SK-N-SH treated with all-trans-retinoic acid at 6 μM for 48 hours (cell line): Measurements from ENCODE around the gene REV3L.

Experiments used
- ATAC-seq: fragments of 200-7000 bp; cut with Tn5 transposase; 3 replicates; pipeline ENCODE4 v1.9.1; 2020; ENCODE audit warnings: mild to moderate bottlenecking, moderate library complexity
- ARNTL ChIP-seq: fragments of 450-650 bp; formaldehyde crosslinking; IDR thresholded peaks from 2 replicates; pipeline ENCODE4 v1.5.0; 2020; ENCODE audit warnings: low read depth, mild to moderate bottlenecking, moderate library complexity, borderline replicate concordance
- BACH2 ChIP-seq: fragments of 250-450 bp; sonication (Bioruptor Pico); IDR thresholded peaks from 2 replicates; pipeline ENCODE4 v1.9.0; 2021; ENCODE audit warnings: mild to moderate bottlenecking, borderline replicate concordance
- CREB5 ChIP-seq: fragments of 250-450 bp; sonication (Bioruptor Pico); IDR thresholded peaks from 2 replicates; pipeline ENCODE4 v1.5.1; 2020; ENCODE audit warnings: low read depth, mild to moderate bottlenecking, moderate library complexity
- CSDC2 ChIP-seq: fragments of 250-450 bp; sonication (Bioruptor Pico); IDR thresholded peaks from 2 replicates; pipeline ENCODE4 v1.5.0; 2020; ENCODE audit warnings: mild to moderate bottlenecking, moderate library complexity
- ESRRG ChIP-seq: fragments of 250-450 bp; sonication (Bioruptor Pico); IDR thresholded peaks from 2 replicates; pipeline ENCODE4 v1.6.1; 2021; ENCODE audit warnings: mild to moderate bottlenecking
- GLIS3 ChIP-seq: fragments of 250-450 bp; sonication (Bioruptor Pico); IDR thresholded peaks from 2 replicates; pipeline ENCODE4 v1.5.0; 2020; ENCODE audit warnings: mild to moderate bottlenecking, moderate library complexity
- OSR1 ChIP-seq: fragments of 250-450 bp; sonication (Bioruptor Pico); IDR thresholded peaks from 2 replicates; pipeline ENCODE4 v1.8.0; 2022; ENCODE audit warnings: moderate library complexity, mild to moderate bottlenecking, inconsistent platforms
- RARB ChIP-seq: fragments of 250-450 bp; sonication (Bioruptor Pico); IDR thresholded peaks from 2 replicates; pipeline ENCODE4 v1.8.0; 2021; ENCODE audit warnings: mild to moderate bottlenecking, moderate library complexity
- SNAI2 ChIP-seq: fragments of 250-450 bp; sonication (Bioruptor Pico); IDR thresholded peaks from 2 replicates; pipeline ENCODE4 v1.5.0; 2020; ENCODE audit warnings: mild to moderate bottlenecking, moderate library complexity
- TCF4 ChIP-seq: fragments of 250-450 bp; sonication (Bioruptor Pico); IDR thresholded peaks from 2 replicates; pipeline ENCODE4 v1.8.0; 2021; ENCODE audit warnings: mild to moderate bottlenecking, moderate library complexity, borderline replicate concordance
- ZC3H10 ChIP-seq: fragments of 250-450 bp; sonication (Bioruptor Pico); IDR thresholded peaks from 2 replicates; pipeline ENCODE4 v1.5.1; 2021; ENCODE audit warnings: mild to moderate bottlenecking, moderate library complexity
- ZFP3 ChIP-seq: fragments of 250-450 bp; sonication (Bioruptor Pico); IDR thresholded peaks from 2 replicates; pipeline ENCODE4 v1.5.0; 2020; ENCODE audit warnings: mild to moderate bottlenecking, moderate library complexity
- ZFP30 ChIP-seq: fragments of 450-650 bp; formaldehyde crosslinking; IDR thresholded peaks from 2 replicates; pipeline ENCODE4 v1.5.0; 2022; ENCODE audit warnings: mild to moderate bottlenecking, moderate library complexity
- ZNF70 ChIP-seq: fragments of 450-650 bp; formaldehyde crosslinking; IDR thresholded peaks from 2 replicates; pipeline ENCODE4 v1.5.0; 2020; ENCODE audit warnings: mild to moderate bottlenecking, moderate library complexity
- ZNF8 ChIP-seq: fragments of 450-650 bp; formaldehyde crosslinking; IDR thresholded peaks from 2 replicates; pipeline ENCODE4 v1.5.0; 2020; ENCODE audit warnings: mild to moderate bottlenecking, moderate library complexity
- TF ChIP-seq, protein P1 (sequence below): fragments of 250-450 bp; sonication (Bioruptor Pico); IDR thresholded peaks from 2 replicates; pipeline ENCODE4 v1.5.0; 2020; ENCODE audit warnings: mild to moderate bottlenecking, moderate library complexity
- TF ChIP-seq, protein P2 (sequence below): fragments of 250-450 bp; sonication (Bioruptor Pico); IDR thresholded peaks from 2 replicates; pipeline ENCODE4 v1.8.0; 2020; ENCODE audit warnings: mild to moderate bottlenecking, moderate library complexity, borderline replicate concordance
- TF ChIP-seq, protein P3 (sequence below): fragments of 250-450 bp; sonication (Bioruptor Pico); IDR thresholded peaks from 2 replicates; pipeline ENCODE4 v1.8.0; 2021; ENCODE audit warnings: low read depth, mild to moderate bottlenecking, moderate library complexity, borderline replicate concordance
- TF ChIP-seq, protein P4 (sequence below): fragments of 250-450 bp; sonication (Bioruptor Pico); IDR thresholded peaks from 2 replicates; pipeline ENCODE4 v1.5.1; 2021; ENCODE audit warnings: mild to moderate bottlenecking, moderate library complexity

Gene REV3L

GRCh38 chr6:111367393-111368088 is 115.5 kb downstream of the REV3L start:
- TF ChIP-seq BACH2 (CRISPR knock-in tag): no peak
- TF ChIP-seq, protein P1, sequence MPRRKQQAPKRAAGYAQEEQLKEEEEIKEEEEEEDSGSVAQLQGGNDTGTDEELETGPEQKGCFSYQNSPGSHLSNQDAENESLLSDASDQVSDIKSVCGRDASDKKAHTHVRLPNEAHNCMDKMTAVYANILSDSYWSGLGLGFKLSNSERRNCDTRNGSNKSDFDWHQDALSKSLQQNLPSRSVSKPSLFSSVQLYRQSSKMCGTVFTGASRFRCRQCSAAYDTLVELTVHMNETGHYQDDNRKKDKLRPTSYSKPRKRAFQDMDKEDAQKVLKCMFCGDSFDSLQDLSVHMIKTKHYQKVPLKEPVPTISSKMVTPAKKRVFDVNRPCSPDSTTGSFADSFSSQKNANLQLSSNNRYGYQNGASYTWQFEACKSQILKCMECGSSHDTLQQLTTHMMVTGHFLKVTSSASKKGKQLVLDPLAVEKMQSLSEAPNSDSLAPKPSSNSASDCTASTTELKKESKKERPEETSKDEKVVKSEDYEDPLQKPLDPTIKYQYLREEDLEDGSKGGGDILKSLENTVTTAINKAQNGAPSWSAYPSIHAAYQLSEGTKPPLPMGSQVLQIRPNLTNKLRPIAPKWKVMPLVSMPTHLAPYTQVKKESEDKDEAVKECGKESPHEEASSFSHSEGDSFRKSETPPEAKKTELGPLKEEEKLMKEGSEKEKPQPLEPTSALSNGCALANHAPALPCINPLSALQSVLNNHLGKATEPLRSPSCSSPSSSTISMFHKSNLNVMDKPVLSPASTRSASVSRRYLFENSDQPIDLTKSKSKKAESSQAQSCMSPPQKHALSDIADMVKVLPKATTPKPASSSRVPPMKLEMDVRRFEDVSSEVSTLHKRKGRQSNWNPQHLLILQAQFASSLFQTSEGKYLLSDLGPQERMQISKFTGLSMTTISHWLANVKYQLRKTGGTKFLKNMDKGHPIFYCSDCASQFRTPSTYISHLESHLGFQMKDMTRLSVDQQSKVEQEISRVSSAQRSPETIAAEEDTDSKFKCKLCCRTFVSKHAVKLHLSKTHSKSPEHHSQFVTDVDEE (CRISPR knock-in tag): no peak
- ATAC-seq: no peak

DNA sequence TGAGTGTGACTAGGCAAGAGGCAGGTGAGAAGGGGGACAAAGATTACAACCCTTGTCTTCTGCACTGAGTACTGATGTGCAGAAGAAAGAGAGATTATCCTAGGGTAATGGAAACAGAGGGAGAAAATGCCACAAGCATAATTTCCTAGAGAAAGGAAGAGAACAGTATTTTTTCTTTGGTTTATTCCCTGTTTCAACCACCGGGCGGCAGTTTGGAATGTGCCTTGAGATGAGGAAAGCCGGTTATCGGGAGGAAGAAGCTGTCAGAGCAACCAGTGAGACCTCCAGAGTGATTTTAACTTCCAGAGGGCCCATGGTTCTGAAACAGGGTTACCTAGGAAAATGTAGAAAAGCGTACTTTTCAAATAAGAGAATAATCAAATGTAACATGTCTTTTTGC is 121.4 kb downstream of the REV3L start:
- peak; percentile 85 for ATAC-seq
- no peak for TF ChIP-seq CREB5
- no peak for TF ChIP-seq SNAI2
- TF ChIP-seq, protein P2, sequence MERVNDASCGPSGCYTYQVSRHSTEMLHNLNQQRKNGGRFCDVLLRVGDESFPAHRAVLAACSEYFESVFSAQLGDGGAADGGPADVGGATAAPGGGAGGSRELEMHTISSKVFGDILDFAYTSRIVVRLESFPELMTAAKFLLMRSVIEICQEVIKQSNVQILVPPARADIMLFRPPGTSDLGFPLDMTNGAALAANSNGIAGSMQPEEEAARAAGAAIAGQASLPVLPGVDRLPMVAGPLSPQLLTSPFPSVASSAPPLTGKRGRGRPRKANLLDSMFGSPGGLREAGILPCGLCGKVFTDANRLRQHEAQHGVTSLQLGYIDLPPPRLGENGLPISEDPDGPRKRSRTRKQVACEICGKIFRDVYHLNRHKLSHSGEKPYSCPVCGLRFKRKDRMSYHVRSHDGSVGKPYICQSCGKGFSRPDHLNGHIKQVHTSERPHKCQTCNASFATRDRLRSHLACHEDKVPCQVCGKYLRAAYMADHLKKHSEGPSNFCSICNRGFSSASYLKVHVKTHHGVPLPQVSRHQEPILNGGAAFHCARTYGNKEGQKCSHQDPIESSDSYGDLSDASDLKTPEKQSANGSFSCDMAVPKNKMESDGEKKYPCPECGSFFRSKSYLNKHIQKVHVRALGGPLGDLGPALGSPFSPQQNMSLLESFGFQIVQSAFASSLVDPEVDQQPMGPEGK (CRISPR knock-in tag): no peak
- no peak for TF ChIP-seq BACH2 (CRISPR knock-in tag)
- no peak for TF ChIP-seq ZNF8 (CRISPR knock-in tag)
- no peak for TF ChIP-seq ZNF70 (CRISPR knock-in tag)
- no peak for TF ChIP-seq GLIS3 (CRISPR knock-in tag)
- no peak for TF ChIP-seq ARNTL (CRISPR knock-in tag)
- no peak for TF ChIP-seq ZFP3 (CRISPR knock-in tag)
- no peak for TF ChIP-seq OSR1 (CRISPR knock-in tag)
- no peak for TF ChIP-seq TCF4 (CRISPR knock-in tag)
- TF ChIP-seq RARB: no peak
- no peak for TF ChIP-seq ESRRG (CRISPR knock-in tag)
- TF ChIP-seq, protein P1 (CRISPR knock-in tag): no peak
- TF ChIP-seq ZC3H10 (CRISPR knock-in tag): no peak
- TF ChIP-seq CSDC2 (CRISPR knock-in tag): no peak
- no peak for TF ChIP-seq ZFP30 (CRISPR knock-in tag)

- ATAC-seq: no peak; the same call in 2 of the 3 replicates
- no peak for TF ChIP-seq ARNTL (CRISPR knock-in tag)
- TF ChIP-seq, protein P3, sequence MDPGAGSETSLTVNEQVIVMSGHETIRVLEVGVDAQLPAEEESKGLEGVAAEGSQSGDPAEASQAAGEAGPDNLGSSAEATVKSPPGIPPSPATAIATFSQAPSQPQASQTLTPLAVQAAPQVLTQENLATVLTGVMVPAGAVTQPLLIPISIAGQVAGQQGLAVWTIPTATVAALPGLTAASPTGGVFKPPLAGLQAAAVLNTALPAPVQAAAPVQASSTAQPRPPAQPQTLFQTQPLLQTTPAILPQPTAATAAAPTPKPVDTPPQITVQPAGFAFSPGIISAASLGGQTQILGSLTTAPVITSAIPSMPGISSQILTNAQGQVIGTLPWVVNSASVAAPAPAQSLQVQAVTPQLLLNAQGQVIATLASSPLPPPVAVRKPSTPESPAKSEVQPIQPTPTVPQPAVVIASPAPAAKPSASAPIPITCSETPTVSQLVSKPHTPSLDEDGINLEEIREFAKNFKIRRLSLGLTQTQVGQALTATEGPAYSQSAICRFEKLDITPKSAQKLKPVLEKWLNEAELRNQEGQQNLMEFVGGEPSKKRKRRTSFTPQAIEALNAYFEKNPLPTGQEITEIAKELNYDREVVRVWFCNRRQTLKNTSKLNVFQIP (CRISPR knock-in tag): no peak
- TF ChIP-seq ZFP3 (CRISPR knock-in tag): peak; percentile 89
- TF ChIP-seq, protein P4, sequence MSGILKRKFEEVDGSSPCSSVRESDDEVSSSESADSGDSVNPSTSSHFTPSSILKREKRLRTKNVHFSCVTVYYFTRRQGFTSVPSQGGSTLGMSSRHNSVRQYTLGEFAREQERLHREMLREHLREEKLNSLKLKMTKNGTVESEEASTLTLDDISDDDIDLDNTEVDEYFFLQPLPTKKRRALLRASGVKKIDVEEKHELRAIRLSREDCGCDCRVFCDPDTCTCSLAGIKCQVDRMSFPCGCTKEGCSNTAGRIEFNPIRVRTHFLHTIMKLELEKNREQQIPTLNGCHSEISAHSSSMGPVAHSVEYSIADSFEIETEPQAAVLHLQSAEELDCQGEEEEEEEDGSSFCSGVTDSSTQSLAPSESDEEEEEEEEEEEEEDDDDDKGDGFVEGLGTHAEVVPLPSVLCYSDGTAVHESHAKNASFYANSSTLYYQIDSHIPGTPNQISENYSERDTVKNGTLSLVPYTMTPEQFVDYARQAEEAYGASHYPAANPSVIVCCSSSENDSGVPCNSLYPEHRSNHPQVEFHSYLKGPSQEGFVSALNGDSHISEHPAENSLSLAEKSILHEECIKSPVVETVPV (CRISPR knock-in tag): no peak
- TF ChIP-seq BACH2 (CRISPR knock-in tag): no peak
- TF ChIP-seq, all 23 proteins: peak for 1
Measured at GRCh38 chr6:111358454-111358853, 124.6 kb downstream of the REV3L start.
